SK-N-SH (cell line): Measurements from ENCODE around the gene ZNRD2. TPM values are rescaled to one million over a fixed set of nuclear protein-coding genes. Genes with fewer than 3 reads are reported as not detected.
A peak's percentile ranks its signal among the peaks of the same experiment; 100 is the strongest.

Experiments used
- CTCF ChIA-PET: fragments of 300-600, 350-600 bp; formaldehyde crosslinking; extraction: SDS; loops from one replicate; lab custom pipeline; 2021; lab: Yijun Ruan, JAX
- POLR2A ChIA-PET: fragments of 350-600 bp; sonication (Branson Sonifier 250); formaldehyde crosslinking; extraction: SDS; loops from one replicate; lab custom pipeline; 2020; ENCODE audit warnings: antibody characterized with exemption, inconsistent platforms; lab: Yijun Ruan, JAX
- DNase-seq: peaks from one replicate; pipeline ENCODE4 v3.0.0; 2012
- H2AFZ ChIP-seq: fragments of 200-600 bp; sonication (generic); 2 replicates; pipeline ENCODE4 v1.8.1; 2016; ENCODE audit warnings: antibody characterized with exemption, mild to moderate bottlenecking, low read depth
- H3F3A ChIP-seq: fragments of 200-600 bp; sonication (generic); replicated peaks from 2 replicates; pipeline ENCODE3; 2016; ENCODE audit warnings: antibody characterized with exemption, mild to moderate bottlenecking; ENCODE audit not compliant: insufficient read depth
- H3K27ac ChIP-seq, 2 experiments: fragments of 200-500 bp in 1 of 2; fragments of 200-600 bp in 1 of 2; sonication (Bioruptor generic) in 1 of 2; sonication (generic), shearing (Covaris generic) in 1 of 2; 2 replicates each; pipeline versions ENCODE4 v1.5.1 to v1.6.1; 2014 to 2016; ENCODE audit warnings: low read depth in 2 of 2, inconsistent platforms in 1 of 2, low read length in 1 of 2, mild to moderate bottlenecking in 1 of 2, mixed read lengths in 1 of 2
- H3K27me3 ChIP-seq: fragments of 200-600 bp; sonication (generic), shearing (Covaris generic); 2 replicates; pipeline ENCODE4 v1.6.1; 2016; ENCODE audit warnings: mixed run types; ENCODE audit not compliant: insufficient read depth
- H3K36me3 ChIP-seq, 2 experiments: fragments of 200-500 bp in 1 of 2; fragments of 200-600 bp in 1 of 2; sonication (Bioruptor generic) in 1 of 2; sonication (generic) in 1 of 2; replicated peaks in 1 of 2; 2 replicates each; pipeline versions ENCODE3 to v1.5.1; 2014 to 2016; ENCODE audit warnings: low read length in 1 of 2, mild to moderate bottlenecking in 1 of 2; ENCODE audit not compliant: insufficient read depth in 2 of 2, control insufficient read depth in 1 of 2
- H3K4me1 ChIP-seq, 2 experiments: fragments of 200-500 bp in 1 of 2; fragments of 200-600 bp in 1 of 2; sonication (Bioruptor generic) in 1 of 2; sonication (generic), shearing (Covaris generic) in 1 of 2; 2 replicates each; pipeline versions ENCODE4 v1.5.1 to v1.6.1; 2014 to 2016; ENCODE audit warnings: low read depth in 1 of 2, low read length in 1 of 2, mixed run types in 1 of 2; ENCODE audit not compliant: insufficient read depth in 2 of 2, control insufficient read depth in 1 of 2
- H3K4me2 ChIP-seq: fragments of 200-600 bp; sonication (generic), shearing (Covaris generic); 2 replicates; pipeline ENCODE4 v1.6.1; 2017; ENCODE audit warnings: mixed run types
- H3K4me3 ChIP-seq, 2 experiments: fragments of 200-500 bp in 1 of 2; fragments of 200-600 bp in 1 of 2; sonication (Bioruptor generic) in 1 of 2; sonication (generic), shearing (Covaris generic) in 1 of 2; 2 replicates each; pipeline versions ENCODE4 v1.5.1 to v1.8.1; 2014 to 2016; ENCODE audit warnings: low read depth in 2 of 2, inconsistent platforms in 1 of 2, low read length in 1 of 2, mild to moderate bottlenecking in 1 of 2, mixed read lengths in 1 of 2, moderate library complexity in 1 of 2
- H3K79me2 ChIP-seq: fragments of 200-600 bp; sonication (generic); 2 replicates; pipeline ENCODE4 v1.8.1; 2017; ENCODE audit warnings: mild to moderate bottlenecking; ENCODE audit not compliant: insufficient read depth
- H3K9ac ChIP-seq: fragments of 200-600 bp; sonication (generic); 2 replicates; pipeline ENCODE4 v1.6.1; 2017; ENCODE audit warnings: mixed run types
- H3K9me2 ChIP-seq: fragments of 200-600 bp; sonication (generic); 2 replicates; pipeline ENCODE4 v1.6.1; 2017; ENCODE audit warnings: mixed run types
- H3K9me3 ChIP-seq: fragments of 200-600 bp; sonication (generic); 2 replicates; pipeline ENCODE4 v1.6.1; 2017; ENCODE audit warnings: mixed run types, mild to moderate bottlenecking, moderate library complexity
- H4K20me1 ChIP-seq: fragments of 200-600 bp; sonication (generic); 2 replicates; pipeline ENCODE4 v1.6.1; 2017; ENCODE audit warnings: mild to moderate bottlenecking, mixed run types; ENCODE audit not compliant: insufficient read depth
- CHD2 ChIP-seq: fragments of 150-350 bp; IDR thresholded peaks from 2 replicates; pipeline ENCODE4 v1.6.1; 2018; ENCODE audit warnings: low read length; ENCODE audit not compliant: partially characterized antibody
- ELF1 ChIP-seq: IDR thresholded peaks from 2 replicates; pipeline ENCODE4 v1.4.0; 2012
- FOXJ3 ChIP-seq: sonication (generic); formaldehyde crosslinking; IDR thresholded peaks from 2 replicates; pipeline ENCODE4 v1.5.1; 2020; ENCODE audit warnings: mild to moderate bottlenecking, missing genetic modification reagents
- FOXM1 ChIP-seq: IDR thresholded peaks from 2 replicates; pipeline ENCODE4 v1.4.0; 2012; ENCODE audit warnings: low read depth, mild to moderate bottlenecking
- GABPA ChIP-seq: IDR thresholded peaks from 2 replicates; pipeline ENCODE4 v1.4.0; 2012; ENCODE audit warnings: low read depth, mild to moderate bottlenecking
- GATA2 ChIP-seq: sonication (generic); formaldehyde crosslinking; IDR thresholded peaks from 2 replicates; pipeline ENCODE4 v1.5.0; 2020; ENCODE audit warnings: mild to moderate bottlenecking, missing genetic modification reagents
- IRF3 ChIP-seq: fragments of 150-350 bp; IDR thresholded peaks from 2 replicates; pipeline ENCODE4 v1.6.1; 2016; ENCODE audit warnings: mild to moderate bottlenecking, low read depth, low read length
- JUND ChIP-seq: IDR thresholded peaks from 2 replicates; pipeline ENCODE4 v1.4.0; 2012
- MAX ChIP-seq: IDR thresholded peaks from 2 replicates; pipeline ENCODE4 v1.4.0; 2012; ENCODE audit warnings: low read depth
- NFIC ChIP-seq: IDR thresholded peaks from 2 replicates; pipeline ENCODE4 v1.4.0; 2012; ENCODE audit warnings: borderline replicate concordance
- PBX3 ChIP-seq: IDR thresholded peaks from 2 replicates; pipeline ENCODE4; 2012
- REST ChIP-seq: IDR thresholded peaks from 2 replicates; pipeline ENCODE4 v1.6.1; 2012; ENCODE audit warnings: mild to moderate bottlenecking, low read depth, low read length, moderate library complexity
- RXRA ChIP-seq: IDR thresholded peaks from 2 replicates; pipeline ENCODE4 v1.4.0; 2012; ENCODE audit warnings: low read depth, mild to moderate bottlenecking, borderline replicate concordance
- SIN3A ChIP-seq: IDR thresholded peaks from 2 replicates; pipeline ENCODE4 v1.6.1; 2012; ENCODE audit warnings: low read depth, mild to moderate bottlenecking, low read length, moderate library complexity, borderline replicate concordance
- TAF1 ChIP-seq: IDR thresholded peaks from 2 replicates; pipeline ENCODE4 v1.6.1; 2012; ENCODE audit warnings: low read depth, mild to moderate bottlenecking, low read length, moderate library complexity, borderline replicate concordance
- TCF12 ChIP-seq: IDR thresholded peaks from 2 replicates; pipeline ENCODE4 v1.4.0; 2012
- ZBTB33 ChIP-seq: IDR thresholded peaks from 2 replicates; pipeline ENCODE4 v1.4.0; 2012; ENCODE audit warnings: low read depth, borderline replicate concordance
- WGBS: methylation state at CpG from one replicate; pipeline ENCODE4 v1.1.6; 2017; ENCODE audit warnings: low lambda C conversion rate; 5-methylcytosine and 5-hydroxymethylcytosine counted together
- polyA plus RNA-seq, 3 experiments: library from polyadenylated mRNA; depleted of rRNA; stranded (reverse); fragments of >200 nt; gene quantifications; 2 replicates each; pipeline ENCODE4 v1.2.3, GENCODE V29; 2012

ZNRD2 gene
- polyA plus RNA-seq, 1 of the 3 experiments (the other 2 are of a cell fraction) = 78.1 TPM

- no peak overlapping the region for H3K4me3 ChIP-seq
- H2AFZ ChIP-seq = no peak overlapping the region
- peaks cover 0 to 31% of the 10 kb centered on the region in 2 experiments for H3K36me3 ChIP-seq
- H3K9ac ChIP-seq = no peak overlapping the region
- no peaks in the 10 kb centered on the region for H3K9me3 ChIP-seq
- H4K20me1 ChIP-seq = 0 out of 2 replicates have a peak, but pooled peaks cover 3% of the 10 kb centered on the region
- ChIA-PET CTCF (interaction anchor here (0.6 to 12.8 kb wide), 5 partner anchors 8 to 1654 kb away, joined by 3 to 216 read pairs (median 3); partner anchors contain the start of genes EHBP1L1 and FAM89B), POLR2A (no interaction called here)
- H3K4me2 ChIP-seq = no peak overlapping the region
- DNase-seq = peak; percentile 36
- H3K27ac ChIP-seq = peak overlapping the region in 1 of 2 experiments; percentile 14; a peak in 1 of 4 replicates
- peaks cover 16% of the 10 kb centered on the region for H3F3A ChIP-seq
- WGBS = 92% methylated on average over 31 of the region's 51 CpGs
- H3K79me2 ChIP-seq = no peaks in the 10 kb centered on the region
- TF ChIP-seq RXRA (no peak), MAX (no peak), ZBTB33 (no peak), TCF12 (no peak), JUND (no peak), NFIC (no peak), FOXJ3 (CRISPR knock-in tag) (no peak), ELF1 (no peak), FOXM1 (no peak), REST (no peak), IRF3 (no peak), GABPA (no peak), SIN3A (no peak), TAF1 (no peak), GATA2 (CRISPR knock-in tag) (no peak), PBX3 (no peak), CHD2 (no peak)
- H3K9me2 ChIP-seq = no peaks in the 10 kb centered on the region
- H3K4me1 ChIP-seq = peaks cover 0 to 7% of the 10 kb centered on the region in 2 experiments; a peak in 1 of 4 replicates
- H3K27me3 ChIP-seq = no peaks in the 10 kb centered on the region
These were observed 15.3 kb downstream of the ZNRD2 start for GRCh38 chr11:65585396-65586246.
